SH-SY5Y (cell line): Measurements from ENCODE around the gene ALG12.

Experiments used
- GATA2 ChIP-seq: IDR thresholded peaks from 2 replicates; pipeline ENCODE4 v1.6.1; 2011; ENCODE audit warnings: mild to moderate bottlenecking, low read depth, low read length
- GATA3 ChIP-seq: IDR thresholded peaks from 2 replicates; pipeline ENCODE4 v1.6.1; 2011; ENCODE audit warnings: low read depth, mild to moderate bottlenecking, low read length, moderate library complexity

- TF ChIP-seq GATA2 (no peak), GATA3 (no peak)
These were observed 11.8 kb upstream of the ALG12 start for GRCh38 chr22:49929994-49930575.
